Omental fat pad (tissue), 4 donors: ENCODE results near the gene ANTKMT. TPM values are rescaled to one million over a fixed set of nuclear protein-coding genes. Genes with fewer than 3 reads are reported as not detected.
"Not testable (repeated sequence)": the region's sequence is repeated elsewhere in the genome, so short reads cannot be mapped to it uniquely, and the experiment has no call there.

ENCODE experiments used
- ATAC-seq: fragments of 150-250 bp; one replicate; pipeline ENCODE4 v1.9.1; 2016; ENCODE audit warnings: mild to moderate bottlenecking, moderate library complexity; ENCODE audit not compliant: low FRiP score
- DNase-seq: peaks from one replicate; pipeline ENCODE4 v3.0.0-alpha.2; 2019; ENCODE audit warnings: low spot score
- total RNA-seq, 4 donors: library from RNA; depleted of rRNA; stranded (reverse); fragments of >200 nt; gene quantifications; one replicate each; pipeline ENCODE4 v1.1.0, GENCODE V29; 2016
- TF ChIP-seq, protein P1 (sequence below), 3 donors: fragments of 450-650 bp; IDR thresholded peaks; one replicate each; pipeline ENCODE4 v1.5.1; 2016 to 2017; ENCODE audit warnings: antibody characterized with exemption in 3 of 3, mild to moderate bottlenecking in 3 of 3, moderate library complexity in 2 of 3

ANTKMT gene
- total RNA-seq, 4 donors from 2014 or later = 21.9 to 45.4 (median 36.2) TPM

DNA sequence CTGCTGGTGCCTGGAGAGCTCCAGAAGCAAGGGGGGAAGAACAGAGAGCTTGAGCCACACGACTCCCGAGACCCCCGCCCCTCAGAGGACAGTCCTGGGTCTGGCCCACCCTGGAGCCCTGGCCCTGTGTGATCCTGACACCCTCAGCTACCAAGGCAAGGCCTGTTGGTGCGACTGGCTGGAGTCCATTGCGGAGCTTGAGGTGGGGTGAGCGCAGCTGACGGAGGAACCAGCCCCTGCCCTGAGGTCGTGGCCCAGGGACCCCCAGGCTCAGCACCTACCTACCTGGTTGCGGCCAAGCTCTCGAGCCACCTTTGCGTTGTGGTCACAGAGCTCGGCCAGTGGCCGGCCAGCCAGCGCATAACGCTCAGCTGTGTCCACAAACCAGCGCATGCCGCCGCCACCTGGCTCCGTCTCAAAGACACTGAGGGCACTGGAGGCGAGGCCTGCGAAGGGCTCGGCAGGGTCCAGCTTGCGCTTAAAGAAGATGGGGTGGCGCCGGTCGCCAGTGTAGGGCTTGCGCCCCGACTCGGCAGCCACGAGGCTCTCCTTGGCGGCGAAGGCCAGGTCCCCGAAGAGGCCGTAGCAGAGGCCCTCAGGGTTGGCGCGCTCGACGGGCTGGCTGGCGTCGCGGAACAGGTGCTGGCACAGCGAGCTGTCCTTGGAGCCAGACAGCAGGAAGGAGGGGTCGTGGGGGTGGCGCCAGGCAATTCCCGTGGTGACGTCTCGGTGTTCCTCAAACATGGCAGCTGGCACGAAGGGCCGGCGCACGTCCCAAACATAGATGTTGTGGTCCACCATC is 34.3 kb upstream of the ANTKMT start:
- ATAC-seq = no peak
- TF ChIP-seq, protein P1, sequence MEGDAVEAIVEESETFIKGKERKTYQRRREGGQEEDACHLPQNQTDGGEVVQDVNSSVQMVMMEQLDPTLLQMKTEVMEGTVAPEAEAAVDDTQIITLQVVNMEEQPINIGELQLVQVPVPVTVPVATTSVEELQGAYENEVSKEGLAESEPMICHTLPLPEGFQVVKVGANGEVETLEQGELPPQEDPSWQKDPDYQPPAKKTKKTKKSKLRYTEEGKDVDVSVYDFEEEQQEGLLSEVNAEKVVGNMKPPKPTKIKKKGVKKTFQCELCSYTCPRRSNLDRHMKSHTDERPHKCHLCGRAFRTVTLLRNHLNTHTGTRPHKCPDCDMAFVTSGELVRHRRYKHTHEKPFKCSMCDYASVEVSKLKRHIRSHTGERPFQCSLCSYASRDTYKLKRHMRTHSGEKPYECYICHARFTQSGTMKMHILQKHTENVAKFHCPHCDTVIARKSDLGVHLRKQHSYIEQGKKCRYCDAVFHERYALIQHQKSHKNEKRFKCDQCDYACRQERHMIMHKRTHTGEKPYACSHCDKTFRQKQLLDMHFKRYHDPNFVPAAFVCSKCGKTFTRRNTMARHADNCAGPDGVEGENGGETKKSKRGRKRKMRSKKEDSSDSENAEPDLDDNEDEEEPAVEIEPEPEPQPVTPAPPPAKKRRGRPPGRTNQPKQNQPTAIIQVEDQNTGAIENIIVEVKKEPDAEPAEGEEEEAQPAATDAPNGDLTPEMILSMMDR (IDR thresholded peaks at IDR 0.05) = no peak
- DNase-seq = no peak

DNA sequence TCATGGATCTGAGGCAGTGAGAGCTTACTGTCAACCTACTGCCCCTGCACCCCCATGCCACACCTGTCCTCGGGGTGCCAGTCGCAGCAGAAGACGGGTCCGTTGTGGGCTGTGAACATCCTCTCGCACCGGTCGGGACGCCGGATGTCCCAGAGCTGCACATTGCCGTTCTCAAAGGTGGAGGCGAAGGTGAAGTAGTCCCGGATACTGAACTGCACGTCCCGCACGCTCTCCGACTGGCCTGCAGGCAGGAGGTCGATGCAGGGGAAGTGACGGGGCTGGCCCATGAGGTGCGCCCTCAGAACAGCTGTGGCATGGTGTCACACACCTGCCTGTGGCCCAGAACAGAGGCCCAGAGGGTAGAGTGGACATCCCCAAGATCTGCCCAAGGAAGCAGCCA is 33.4 kb upstream of the ANTKMT start:
- TF ChIP-seq, protein P1 (IDR thresholded peaks at IDR 0.05) = no peak
- DNase-seq (no peak), ATAC-seq (no peak)

DNA sequence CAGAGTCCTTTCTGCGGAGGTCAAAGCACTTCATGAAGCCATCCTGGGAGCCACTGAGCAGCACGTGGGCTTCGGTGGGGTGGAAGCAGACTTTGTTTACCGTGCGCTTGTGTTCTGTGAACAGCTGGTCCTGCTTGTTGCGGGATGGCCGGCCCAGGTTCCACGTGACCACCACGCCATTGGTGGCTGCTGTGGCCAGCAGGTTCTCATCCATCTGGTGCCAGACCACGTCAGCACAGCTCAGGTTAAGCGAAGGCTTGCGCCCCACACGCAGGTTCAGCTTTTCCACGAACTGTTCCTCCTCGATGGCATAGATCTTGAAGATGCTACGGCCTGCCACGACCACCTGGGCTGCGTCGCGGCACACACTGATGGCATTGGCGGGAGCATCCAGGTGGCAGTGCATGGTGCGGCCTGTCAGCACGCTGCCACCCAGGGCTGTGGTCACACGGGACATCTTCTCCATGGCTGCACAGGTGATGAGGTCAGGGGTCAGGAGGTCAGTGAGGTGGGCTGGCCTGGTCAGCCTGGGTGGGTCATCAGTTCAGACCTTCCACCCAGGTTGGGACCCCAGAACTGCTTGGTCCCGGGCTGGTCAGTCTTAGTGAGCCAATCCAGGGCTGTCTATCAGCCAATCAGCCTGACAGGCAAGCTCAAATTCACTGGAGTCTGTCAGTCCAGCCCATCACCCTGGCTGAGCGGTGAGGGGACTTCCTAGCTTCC is 31.6 kb upstream of the ANTKMT start:
- DNase-seq (no peak), ATAC-seq (no peak)
- TF ChIP-seq, protein P1 (IDR thresholded peaks at IDR 0.05) = no peak

DNA sequence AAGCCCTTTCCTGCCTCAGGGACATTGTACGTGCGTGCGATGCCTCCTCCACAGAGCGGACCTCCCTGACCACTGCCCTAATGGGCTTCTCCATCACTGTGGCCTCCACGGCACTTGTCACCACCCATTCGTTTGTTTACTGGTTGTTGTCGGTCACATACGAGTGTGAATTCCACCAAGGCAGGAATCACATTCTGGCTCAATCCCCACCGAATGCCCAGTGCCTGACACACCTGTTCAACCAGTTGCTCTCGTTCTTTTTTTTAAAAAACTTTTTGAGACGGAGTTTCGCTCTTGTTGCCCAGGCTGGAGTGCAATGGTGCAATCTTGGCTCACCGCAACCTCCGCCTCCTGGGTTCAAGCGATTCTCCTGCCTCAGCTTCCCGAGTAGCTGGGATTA is 29.7 kb upstream of the ANTKMT start:
- ATAC-seq, DNase-seq: not testable (repeated sequence)

DNA sequence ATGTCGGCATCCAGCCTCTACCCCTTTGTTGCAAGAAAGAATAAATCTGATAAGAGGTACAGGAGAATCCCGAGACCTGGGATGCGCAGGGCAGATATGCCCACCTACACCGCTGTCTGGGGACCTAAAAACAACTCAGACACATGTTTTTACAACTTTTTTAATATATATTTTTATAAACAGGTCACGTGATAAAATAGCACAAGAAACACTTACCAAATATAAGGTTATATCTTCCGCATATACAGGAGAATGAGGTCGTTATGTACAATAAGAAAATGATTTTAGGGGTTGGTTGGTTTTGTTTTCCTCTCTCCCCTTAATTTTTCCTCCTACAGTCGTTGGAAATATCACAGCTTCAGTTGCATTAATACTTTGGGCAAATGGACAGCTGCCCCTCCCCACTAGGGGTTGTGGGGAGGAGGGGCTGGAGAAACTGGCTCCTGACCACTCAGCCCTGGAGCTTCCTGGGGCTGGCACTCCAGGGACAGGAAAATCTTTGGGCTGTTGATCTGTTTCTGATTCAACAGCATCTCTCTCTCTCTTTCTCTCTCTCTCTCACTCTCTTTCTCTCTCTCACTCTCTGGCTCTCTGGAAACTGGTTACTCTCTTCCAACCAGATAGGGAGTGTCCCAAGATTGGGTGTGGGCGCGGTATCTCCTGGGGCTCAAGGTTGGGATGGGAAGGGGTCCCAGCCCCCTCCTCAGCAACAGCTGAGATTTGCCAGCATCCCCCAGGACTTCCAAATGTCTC is 28.4 kb upstream of the ANTKMT start:
- DNase-seq (no peak), ATAC-seq (no peak)
- TF ChIP-seq, protein P1 (IDR thresholded peaks at IDR 0.05) = no peak

DNA sequence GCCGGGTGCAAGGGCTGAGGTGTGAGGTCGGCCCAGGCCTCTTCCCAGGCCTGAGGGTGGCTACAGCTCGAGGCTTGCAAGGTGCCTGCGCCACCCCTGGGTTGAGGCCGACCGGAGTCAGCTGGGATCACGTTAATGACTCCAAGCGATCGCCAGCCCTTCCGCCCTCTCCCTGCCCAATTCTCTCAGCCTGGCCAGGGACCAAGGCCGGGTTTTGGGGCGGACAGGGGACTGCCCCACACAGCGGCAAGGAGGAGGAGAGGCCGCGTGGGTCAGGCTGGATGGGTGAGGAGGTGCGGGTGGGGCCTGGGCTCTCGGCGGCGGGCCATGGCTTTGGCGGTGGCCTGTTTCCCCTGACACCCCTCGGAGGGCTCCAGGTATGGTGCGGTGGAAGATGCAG is 27.6 kb upstream of the ANTKMT start:
- TF ChIP-seq, protein P1 (IDR thresholded peaks at IDR 0.05) = no peak
- DNase-seq (no peak), ATAC-seq (no peak)

DNA sequence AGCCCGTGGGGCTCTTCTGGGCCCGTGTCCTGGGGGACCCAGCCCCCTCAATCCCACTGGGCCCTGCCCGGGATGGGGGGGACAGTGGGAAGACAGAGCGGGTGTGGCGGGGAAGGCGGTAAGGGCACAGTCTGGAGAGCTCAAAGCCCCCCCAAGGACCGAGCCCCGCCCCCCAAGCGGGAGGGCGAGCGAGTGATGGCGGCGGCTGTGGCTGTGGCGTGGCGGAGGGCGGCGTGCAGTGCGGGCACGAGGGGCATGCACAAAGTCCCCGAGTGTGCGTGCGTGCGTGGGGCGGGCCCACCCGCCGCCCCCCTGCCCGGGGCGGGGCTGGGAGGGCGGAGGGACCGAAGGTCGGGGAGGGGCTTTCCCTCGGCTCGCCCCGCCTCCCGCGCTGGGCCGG is 27.2 kb upstream of the ANTKMT start:
- no peak for DNase-seq
- no peak for ATAC-seq
- TF ChIP-seq, protein P1 (IDR thresholded peaks at IDR 0.05) = no peak
